ENCODE measurements around the gene TCF3.

Gene TCF3

DNA sequence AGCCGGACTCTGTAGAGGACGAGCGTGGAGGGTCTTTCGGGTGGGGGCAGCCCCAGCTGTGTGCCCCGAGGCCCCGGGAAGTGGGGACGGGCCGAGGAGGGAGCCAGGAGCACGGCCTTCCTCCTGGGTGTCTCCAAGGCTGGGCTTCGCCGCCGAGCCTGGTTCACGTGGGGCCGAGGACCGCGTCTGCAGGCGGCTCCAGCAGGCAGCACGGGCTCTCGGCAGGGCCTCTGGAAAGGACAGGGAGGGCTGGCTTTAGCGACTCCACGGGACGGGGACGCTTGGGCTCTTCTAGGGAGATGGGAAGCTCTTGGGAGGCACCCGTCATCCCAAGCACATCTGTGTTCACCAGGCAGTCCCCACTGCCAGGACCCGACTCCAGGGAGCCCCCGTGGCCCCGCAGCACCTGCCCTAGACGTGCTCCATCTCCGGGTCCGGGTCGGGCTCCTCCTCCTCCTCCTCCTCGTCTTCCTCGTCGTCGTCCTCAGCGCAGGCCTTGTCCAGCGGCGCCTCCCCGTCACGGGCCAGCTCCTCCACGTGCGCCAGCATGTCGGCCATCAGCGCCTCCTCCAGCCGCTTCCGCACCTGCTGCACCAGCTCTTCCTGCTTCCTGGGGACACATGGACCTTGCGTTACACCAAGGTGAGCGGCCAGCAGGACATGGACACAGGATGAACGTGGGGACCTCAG is 74.3 kb downstream of the TCF3 start:
- no peak for DNase-seq

DNA sequence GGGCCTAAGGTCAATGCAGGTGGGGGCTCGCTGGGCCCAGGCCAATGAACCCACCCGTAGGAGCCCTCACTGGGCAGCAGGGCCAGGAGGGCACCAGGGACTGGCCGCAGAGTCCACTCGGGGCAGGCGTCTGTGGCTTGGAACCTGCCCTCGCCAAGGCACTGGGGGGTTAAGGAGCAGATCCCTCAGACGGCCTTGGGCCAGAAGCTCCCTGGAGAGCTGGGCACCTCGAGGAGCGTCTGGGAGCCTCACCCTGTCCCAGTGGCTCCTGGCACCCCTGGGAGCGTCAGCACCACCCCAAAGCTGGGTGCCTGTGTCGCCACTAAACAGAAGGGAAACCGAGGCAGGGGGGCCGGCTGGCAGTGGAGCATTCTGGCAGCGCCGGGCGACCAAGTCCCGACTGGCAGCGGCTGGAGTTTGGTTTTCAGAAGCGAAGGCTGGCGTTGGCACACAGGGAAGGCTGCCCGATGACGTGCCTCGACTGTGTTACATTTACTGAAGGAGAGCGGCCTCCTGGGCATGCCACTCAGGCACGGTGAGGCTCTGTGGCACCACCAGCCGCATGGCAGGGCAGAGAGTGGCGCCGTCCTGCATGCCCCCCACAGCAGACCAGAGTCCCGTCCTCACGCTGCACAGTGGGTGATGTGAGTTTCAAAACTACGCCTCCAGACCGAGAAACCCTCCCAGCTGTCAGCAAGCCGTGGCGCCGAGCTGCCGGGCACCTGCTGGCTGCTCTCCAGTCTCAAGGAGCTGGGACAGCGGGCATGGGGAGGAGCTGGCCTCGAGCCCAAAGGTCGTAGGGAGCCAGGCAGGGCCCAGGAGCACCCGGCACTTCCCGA is 75.1 kb downstream of the TCF3 start:
- no peak for DNase-seq

DNA sequence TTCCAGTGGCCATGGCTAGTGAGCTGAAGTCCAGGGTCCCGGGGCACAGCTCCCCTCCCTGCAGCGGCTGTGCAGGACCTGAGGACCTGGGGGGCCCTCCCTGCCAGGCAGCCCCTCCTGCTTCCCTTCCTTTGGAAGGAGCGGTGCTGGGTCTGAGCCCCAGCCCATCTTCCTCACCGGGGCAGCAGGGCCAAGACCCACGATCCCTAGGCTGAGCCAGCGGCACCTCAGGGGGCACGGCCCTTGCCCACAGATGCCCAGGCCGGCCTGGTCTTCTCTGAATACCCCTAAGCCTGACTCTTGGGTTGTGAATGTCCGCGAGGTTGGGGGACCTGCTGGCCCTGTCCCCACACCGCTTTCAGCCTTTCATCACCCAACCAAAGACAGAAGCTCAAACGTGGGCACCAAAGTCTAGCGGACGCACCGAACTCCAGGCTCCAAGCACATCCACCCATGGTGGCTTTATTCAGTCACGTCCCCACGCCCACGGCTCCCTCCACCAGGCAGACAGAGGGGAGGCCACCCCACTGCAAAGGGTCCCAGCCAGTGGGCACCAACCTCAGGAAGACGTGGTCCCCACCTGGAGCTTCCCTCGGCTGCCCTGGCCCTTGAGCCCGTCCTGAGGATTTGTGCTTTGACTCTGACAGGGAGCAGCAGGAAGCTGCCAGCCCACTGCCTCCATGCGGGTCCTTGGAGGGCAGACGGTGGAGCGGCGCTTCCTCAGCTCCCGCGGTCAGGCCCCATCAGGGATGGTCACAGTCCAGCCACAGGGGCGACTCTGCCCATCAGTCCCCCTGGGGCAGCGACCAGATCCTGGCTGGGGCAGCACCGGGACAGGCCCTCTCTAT is 75.9 kb downstream of the TCF3 start:
- DNase-seq, result no peak

DNA sequence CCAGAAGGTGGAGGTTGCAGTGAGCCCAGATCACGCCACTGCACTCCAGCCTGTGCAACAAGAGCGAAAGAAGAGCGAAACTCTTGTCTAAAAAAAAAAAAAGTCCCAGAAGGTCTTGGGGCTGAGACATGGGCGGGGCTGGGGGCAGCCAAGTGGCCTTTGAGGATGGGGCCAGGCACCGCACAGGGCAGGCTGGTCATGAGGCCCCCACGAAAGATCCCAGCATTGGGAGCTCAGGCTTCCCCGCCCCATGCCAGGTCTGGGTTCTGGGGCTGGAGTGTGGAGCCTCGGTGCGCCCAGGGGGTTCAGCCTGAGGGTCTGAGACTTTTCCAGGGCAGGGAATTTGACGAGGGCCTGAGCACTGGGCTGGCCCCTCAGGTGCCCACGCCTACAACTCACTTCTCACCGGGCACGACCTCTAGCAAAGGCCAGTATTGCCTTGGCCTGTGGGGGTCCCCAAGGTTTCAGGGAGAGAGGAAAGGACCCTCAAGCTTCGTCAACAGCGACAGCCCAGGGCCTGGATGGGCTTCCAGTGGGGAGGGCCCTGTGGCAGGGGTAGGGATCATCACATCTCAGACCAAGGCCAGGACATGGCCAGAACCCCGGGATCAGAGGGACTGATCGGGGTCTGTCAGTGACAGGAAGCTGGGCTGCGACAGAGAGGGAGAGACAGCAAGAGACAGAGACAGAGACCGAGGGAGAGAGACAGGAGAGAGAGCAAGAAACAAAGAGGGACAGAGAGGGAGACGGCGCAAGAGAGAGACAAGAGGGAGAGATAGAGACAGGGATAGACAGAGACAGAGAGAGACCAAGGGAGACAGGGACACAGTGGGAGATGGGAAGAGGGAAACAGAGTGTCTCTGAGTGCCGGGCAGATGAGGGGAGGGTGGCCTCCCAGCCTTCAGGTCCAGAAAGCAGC is 76.8 kb downstream of the TCF3 start:
- DNase-seq, result no peak

DNA sequence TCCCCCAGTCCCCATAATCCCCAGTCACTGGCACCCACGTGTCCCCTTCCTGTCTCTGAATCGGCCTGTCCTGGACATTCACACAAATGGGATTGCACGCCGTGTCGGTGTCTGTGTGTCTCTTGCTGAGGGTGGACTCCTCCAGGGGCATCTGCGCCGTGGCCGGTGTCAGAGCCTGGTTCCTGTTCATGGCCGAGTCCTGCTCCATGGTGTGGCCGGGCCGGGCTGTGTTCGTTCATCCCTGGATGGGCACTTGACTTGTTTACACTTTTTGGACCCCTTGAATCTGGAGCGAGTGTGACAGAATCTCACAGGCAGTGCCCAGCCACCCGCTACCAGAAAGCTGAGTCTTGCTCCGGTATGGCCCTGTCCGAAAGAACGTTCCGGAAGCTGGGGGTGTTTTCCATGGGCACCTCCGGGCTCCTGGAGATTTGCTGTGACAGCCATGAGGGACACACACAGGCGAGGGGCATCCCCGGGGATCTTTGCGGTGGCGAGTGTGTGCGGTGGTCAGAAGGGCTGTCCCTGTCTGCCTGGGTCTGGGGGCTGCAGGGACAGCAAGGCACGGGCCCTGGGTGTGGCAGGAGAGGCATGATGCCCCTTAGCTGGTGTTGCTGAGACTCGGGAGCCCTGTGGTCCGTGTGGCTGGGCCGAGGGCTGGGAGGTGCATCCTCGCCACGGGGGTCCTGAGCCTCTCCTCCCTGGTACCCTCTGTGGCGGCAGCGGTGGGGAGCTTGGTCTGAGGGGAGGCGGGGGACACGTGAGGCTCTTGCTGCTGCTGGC is 77.9 kb downstream of the TCF3 start:
- no peak for DNase-seq

DNA sequence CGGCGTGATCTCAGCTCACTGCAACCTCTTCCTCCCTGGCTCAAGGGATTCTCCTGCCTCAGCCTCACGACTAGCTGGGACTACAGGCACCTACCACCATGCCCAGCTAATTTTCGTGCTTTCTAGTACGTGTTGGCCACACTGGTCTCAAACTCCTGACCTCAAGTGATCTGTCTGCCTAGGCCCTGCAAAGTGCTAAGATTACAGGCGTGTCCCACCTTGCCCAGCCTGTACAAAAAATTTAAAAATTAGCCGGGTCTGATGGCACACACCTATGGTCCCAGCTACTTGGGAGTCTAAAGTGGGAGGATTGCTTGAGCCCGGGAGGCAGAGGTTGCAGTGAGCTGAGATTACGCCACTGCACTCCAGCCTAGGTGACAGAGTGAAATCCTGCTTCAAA is 79.6 kb downstream of the TCF3 start:
- DNase-seq, result no peak

DNA sequence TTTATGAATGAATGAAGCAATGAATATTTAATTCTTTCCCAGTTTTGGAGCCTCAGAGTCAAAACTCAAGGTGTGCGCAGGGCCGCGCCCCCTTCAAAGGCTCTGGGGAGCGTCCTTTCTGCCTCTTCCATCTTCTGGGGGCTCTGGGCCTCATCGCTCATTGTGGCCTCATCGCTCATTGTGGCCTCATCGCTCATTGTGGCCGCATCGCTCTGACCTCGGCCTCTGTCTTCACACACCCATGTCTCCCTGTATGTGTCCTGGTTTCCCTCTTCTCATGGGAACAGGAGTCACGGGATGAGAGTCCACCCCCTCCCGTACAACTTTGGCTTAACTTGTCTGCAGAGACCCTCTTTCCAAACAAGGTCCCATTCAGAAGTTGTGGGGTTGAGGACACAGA is 81.1 kb downstream of the TCF3 start:
- no peak for DNase-seq

DNA sequence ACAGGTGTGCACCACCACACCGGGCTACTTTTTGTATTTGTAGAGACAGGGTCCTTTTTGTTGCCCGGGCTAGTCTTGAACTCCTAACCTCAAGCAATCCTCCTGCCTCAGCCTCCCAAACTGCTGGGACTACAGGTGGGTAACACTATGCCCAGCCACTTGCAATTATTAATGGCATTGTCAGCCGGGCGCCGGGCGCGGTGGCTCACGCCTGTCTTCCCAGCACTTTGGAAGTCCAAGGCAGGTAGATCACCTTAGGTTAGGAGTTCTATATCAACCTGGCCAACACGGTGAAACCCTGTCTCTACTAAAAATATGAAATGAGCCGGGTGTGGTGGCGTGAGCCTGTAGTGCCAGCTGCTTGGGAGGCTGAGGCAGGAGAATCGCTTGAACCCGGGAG is 81.6 kb downstream of the TCF3 start:
- no peak for DNase-seq

DNA sequence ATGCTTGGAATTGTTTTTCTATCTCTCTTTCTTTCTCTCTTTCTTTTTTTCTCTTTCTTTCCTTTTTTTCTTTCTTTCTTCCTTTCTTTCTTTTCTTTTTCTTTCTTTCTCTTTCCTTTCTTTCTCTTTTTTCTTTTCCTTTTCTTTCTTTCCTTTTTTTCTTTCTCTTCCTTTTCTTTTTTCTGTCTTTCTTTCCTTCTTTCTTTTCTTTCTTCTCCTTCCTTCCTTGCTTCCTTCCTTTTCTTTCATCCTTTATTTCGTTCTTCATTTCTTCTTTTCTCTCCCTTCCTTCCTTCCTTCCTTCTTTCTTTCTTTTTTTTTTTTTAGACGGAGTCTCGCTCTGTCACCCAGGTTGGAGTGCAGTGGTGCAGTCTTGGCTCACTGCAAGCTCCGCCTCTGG is 82.4 kb downstream of the TCF3 start:
- no peak for DNase-seq

DNA sequence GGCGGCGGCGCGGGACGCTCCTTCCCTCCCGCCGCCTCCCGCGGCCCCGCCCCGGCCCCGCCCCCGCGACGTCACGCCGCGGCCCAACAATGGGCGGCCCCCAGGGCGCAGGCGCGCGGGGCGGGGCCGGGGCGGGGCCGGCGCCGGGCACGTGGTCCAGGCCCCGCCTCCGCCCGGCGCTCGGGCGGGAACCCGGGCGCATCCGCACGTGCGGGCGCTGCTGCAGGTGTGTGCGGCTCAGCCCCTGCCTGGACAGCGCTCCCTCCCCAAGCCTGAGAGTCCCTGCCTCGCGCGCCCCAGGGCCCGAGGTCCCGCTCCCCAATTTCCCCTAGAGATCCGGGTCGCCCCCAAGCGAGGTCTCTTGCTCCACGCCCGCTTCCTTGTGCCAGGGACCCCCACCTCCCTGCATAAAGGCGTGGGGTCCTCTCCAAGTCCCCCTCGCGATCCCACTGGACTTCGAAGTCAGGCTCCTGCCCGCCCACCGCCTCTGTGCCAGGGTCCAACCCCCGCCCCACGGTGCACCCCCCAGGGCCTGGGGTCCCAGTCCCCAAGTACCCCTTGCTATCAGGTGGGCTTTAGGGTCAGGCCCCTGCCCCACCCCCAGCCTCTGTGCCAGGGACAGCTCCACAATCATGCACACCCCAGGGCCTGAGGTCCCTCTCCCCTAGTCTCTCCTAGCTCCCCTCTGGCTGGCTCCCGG is 83.9 kb downstream of the TCF3 start, which contains the start of gene MEX3D:
Gene MEX3D, minus strand, starts transcription at position 6 of the 700 bp plus-strand sequence. CDS start 267 bp downstream, outside the sequence.
- DNase-seq, result peak; percentile 87

DNA sequence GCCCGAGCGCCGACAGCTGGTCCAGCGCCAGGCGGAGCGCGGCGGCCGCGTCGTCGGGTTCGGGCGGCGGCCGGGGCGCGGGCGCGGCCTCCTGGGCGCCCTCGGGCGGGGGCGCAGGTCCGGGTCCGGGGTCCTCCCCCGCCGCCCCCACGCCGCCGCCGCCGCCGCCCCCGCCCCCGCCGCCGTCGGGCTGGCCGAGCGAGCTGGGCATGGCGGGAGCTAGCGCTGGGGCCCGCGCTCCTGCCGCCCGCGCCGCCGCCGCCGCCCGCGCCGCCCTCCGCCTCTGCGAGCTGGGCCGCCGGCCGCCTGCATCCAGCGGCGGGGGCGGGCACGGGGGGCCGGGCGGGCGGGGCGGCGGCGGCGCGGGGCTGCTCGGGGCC is 84.6 kb downstream of the TCF3 start:
- no peak for DNase-seq

DNA sequence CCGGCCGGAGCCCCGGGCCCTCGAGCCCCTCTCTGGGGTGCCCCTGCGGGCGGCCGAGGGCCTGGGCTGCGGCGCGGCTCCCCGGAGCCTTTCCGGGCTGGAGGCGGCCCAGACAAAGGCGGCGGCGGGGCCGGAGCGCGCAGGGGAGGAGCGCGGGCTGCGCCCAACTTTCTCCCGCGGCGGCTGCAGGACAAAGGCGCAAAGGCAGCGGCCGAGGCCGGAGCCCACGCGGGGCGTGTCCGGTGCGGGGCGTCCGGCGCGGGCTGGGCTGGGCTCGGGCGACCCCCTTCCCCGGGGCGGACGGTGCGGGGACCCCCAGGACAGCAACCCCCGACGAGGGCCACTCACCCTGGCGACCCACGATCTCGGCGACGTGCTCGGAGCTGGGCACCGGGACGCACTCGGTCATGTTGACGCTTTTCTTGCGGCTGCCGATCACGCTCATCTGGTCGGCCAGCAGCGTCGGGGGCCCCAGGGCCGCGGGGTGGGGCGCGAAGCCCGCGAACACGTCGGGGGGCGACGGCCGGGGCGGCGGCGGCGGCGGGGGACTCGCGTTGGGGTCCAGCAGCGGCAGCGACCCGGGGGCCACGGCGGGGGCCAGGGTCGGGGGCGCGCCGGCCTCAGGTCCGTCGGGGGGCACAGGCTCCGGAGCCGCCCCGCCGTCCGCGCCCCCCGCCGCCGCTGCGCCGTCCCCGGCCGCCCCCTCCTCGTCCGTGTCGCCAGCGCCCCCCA is 85.1 kb downstream of the TCF3 start:
- DNase-seq, result no peak

DNA sequence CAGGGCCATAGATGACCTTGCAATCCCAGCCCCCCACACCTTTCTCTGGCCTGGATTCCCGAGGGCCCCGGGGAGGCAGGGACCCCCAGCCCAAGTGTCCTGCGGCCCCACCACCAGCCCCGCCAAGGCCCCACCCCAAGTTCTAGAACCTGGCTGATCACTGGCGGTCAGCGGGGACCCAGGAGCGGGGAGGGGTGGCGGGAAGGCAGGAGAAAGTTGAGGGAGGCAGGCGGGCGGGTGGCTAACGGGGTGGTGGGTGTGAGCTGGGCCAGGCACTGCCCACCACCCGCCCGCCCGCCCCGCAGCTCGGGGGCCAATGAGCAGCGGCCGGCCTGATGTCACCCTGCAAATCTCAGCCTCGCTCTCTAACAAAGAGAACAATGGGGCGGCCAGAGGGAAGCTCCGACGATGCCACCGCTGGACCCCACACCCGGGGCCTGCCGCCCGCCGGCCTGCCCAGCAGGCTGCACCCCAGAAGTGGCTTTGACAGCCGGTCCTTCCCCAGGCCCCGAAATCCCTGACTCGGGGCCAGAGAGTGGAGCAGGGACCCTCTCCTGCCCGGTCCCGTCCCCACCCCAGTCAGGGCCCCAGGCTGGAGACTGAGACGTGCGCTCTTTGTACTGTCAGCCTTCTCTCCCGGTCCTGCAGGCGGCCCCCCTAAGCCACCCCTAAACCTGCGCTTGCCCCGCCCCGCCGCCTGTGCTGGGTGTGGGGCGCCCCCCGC is 85.9 kb downstream of the TCF3 start:
- DNase-seq, result no peak

DNA sequence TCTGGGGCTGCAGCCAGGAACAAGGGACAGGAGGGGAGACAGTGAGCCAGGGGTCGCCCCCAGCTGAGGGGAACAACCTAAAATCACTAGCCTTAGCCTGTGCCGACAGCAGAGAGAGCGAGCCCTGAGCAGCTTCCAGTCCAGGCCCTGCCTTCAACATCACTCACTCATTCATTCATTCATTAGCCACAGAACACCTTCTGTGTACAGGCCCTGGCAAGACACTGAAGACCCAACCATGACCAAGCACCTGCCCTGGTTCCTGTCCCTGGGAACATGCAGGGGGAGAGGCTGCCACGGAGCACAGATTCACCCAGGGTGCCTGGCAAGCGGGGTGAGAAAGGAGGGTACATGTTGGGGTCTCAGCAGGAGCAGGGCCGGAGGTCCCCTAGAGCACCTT is 89.2 kb downstream of the TCF3 start:
- no peak for DNase-seq

DNA sequence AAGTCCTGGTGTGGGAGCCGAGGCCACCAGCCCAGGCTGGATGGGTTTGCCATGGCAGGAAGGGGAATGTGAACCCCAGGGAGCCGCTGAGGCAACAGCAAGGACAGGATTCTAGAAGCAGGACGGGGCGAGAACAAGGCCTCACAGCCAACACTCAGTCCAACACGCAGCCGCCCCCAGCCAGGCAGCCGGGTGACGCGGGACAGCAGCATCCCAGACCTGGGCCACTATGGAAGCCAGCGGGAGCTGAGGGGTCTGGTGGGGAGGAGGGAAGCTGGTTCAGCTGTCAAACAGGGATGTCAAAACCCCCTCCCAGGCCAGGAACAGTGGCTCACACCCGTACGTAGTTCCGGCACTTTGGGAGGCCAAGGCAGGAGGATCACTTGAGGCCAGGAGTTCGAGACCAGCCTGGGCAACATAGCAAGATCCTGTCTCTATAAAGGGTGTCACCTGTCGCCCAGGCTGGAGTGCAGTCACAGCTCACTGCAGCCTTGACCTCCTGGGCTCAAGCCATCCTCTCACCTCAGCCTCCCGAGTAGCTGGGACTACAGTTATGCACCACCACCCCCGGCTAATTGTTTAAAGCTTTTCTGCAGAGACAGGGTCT is 91.1 kb downstream of the TCF3 start:
- DNase-seq, result no peak

DNA sequence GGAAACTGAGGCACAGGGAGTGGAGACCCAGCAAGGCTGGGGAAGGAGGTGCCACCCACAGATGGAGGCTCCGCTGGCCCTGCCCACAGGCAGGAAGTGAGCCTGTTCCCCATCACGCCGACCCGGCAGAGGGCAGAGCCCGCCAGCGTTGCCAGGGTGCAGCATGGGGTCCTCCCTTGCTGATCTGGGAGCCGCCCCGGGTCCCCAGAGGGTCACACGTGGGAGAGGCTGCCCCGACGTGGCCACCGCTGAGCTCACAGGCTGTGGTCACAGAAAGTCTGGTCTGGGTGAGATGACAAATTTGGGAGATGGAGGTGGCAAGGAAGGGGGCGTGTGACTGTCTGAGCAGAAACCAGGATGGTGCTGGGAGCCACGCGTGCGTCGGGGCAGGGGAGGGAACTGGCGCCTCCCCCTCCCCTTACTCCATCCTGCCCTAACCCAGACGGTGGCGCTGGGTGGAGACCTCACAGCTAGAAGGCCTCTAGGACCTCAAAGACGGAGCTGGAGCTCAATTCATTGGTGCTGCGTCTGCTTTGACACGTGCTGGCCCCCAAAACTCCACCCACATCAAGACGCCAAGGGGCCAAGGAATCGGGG is 92.0 kb downstream of the TCF3 start:
- DNase-seq, result no peak
